Muscle of arm (tissue), 12 donors: Measurements from ENCODE around the gene PNPLA3. TPM values are rescaled to one million over a fixed set of nuclear protein-coding genes. Genes with fewer than 3 reads are reported as not detected.

Source experiments
- DNase-seq: peaks from one replicate; pipeline ENCODE4 v3.0.0-alpha.2; 2013
- polyA plus RNA-seq, 12 donors: library from polyadenylated mRNA; unstranded; fragments of 120-200 nt; gene quantifications; one replicate each; pipeline ENCODE4 v1.2.1, GENCODE V29; 2013; ENCODE audit not compliant: insufficient read length in 12 of 12

Gene PNPLA3
- polyA plus RNA-seq, 12 donors, result 0.31 to 1.7 (median 0.49) TPM; not detected in 2

DNA sequence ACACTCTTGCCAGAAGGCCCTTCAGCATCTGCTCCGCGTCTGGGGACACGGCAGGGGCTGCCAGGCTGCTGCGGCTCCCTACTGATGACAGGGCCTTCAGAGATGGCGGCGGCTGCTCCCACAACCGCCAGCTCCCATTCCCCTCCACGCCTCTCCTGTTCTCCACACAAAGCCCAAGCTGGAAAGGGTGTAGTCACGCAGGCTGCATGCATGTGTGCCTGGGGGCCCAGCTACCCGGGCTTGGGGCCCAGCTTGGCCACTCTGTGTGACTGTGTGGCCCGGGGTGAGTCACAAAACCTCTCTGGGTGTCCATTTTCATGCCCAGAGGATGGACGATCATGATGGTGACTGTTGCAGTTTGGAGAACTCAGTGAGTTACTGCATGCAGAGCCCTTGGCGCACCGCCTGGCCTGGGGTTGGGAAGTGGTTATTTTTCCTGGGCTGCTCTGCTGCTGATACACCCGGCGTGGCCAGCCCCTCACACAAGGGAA is 68.8 kb downstream of the PNPLA3 start:
- no peak for DNase-seq

DNA sequence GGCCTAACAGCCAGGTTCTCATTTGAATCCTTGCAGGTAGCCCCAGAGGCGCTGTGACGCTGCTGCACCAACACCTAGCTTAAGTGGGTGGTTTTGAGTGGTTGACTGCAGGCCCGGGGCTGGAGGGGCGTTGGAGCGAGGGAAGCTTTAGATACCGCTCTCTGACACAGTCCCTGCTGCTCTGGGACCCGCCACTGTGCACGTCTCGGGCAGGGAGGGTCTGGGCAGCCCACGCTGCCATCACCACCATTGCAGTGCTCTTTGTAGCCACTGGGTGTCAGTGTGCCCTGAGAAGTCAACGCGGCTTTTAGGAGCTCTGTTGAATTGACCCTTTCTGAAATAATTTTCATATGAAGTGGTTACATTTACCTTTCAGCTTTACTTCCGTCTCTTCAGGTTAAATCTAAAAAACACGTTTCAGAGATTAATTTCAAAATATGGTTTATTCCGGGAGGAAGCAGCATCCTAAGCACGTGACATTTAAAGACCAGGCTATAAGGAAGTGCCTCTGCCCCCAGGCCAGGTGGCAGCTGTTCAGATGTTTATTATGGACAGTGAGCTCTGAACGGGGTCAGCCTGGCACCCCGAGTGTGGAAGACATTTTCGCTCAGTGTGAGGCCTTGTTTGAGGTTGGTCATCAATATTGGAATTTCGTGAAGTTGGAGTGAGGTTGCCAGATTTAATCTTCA is 69.6 kb downstream of the PNPLA3 start:
- peak; percentile 60 for DNase-seq

DNA sequence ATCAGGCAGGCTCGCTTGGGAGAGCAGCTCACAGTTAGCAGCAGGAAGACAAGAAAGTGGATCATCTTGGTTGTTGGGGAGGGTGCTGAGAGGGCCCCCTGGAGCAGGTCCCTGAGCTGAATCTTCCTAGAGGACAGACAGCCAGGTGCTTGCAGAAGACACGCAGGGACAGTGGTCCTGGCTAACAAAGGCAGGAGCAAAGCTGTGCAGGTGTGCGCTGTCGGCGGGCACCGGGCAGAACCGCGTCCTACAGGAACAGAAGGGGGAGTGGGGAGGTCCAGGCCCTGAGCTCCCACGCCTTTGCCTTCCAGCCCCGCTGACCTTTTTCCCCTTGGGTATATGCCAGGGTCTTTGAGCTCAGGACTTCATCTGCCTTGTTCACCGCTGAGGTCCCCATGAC is 70.4 kb downstream of the PNPLA3 start:
- DNase-seq, result no peak

DNA sequence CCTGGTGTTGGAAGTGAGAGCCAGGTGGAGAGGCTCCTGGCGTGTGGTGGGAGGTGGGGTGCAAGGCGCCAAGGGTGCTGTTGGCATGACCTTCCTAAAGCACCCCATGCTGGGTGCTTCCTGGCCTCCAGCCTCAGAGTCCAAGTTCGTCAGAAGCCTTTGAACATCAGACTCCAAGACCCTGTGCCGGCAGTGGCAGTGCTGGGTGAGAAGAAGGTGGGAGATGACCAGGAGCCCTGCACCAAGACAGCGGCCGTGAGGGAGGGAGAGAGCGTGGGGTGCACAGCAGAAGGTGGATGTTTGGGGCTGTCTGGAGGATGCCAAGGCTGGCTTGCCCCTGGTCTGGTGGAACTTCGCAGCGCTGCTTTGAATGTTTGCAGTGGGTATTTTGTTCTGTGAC is 70.8 kb downstream of the PNPLA3 start:
- DNase-seq, result no peak

DNA sequence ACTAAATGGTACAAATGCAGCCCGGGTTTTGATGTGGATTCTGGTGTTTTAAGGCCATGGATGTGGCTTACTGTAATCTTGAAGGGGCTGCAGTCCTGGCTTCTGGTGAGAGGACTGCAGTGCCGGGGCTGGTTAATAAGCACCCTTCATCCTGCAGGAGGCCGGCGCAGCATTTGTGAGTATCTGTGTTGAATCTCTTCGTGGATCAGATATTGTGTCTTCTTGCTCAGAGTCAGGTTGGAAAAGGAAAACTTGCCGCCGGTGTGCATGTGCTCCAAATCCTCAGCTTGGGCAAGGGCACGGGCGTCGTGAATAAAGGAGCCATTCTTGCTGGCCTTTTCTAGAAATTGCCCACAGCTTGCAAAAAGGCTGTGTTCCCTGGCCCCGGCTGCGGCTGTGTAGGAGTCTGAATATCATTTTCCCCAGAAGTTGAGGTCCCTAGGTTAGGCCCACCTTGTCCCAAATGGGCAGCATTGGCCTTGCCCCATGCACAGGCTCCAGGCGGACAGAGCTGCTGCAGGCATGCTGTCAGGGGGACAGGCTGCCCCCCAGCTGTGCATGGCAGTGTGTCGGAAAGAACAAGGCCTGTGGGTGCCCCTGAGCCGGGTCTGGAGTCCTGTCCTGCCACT is 71.6 kb downstream of the PNPLA3 start:
- DNase-seq, result no peak

DNA sequence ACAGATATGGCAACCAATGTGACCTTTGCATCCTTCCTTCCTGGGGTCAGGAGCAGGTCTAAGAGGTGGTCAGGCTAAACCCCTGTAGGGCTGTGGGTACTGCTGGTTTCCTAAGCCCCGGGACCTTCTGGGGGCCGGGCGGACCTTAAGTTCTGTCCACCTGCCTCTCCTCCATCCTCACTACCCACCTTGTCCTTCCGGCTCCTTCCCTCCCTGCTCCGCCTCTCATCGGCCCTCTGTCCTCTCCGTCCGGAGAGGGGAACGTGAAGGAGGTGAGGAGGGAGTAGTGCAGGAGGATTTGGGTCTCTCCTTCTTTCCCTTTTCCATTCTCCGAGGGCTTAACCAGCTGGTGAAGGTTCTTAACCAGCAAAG is 72.2 kb downstream of the PNPLA3 start:
- no peak for DNase-seq

DNA sequence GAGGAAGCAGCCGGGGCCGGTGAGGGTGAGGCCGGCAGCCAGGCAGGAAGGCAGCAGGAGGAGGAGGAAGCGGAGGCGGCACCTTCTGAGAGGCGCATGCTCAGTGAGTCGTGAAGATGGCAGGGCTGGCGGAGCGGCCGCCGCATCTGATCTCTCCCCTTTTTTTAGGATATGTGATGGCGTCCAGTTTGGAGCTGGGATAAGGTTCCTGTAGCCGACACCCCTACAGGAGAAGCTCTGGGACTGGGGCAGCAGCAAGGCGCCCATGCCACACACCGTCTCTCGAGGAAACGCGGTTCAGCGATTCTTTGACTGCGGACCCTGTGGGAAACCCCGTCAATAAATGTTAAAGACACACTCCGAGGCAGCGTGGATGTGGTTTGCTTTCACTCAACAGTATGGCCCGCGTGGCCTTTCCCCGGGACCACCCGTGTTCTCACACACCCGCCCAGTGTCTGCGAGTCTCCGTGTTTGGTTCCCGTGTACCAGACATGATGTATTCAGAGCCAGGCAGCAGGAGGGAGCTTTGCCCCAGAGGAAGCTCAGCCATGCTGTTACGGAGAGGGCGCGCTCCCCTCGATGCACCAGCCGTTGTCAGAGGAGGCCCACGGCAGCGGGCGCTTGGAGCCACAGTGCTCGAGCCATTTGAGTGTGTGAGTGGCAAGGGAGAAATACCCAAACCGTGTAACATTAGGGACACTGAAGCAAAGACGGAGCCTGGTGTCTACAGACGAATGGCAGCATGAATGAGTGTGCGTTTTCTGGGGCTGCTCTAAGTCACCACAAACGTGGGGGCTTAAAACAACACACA is 72.8 kb downstream of the PNPLA3 start:
- no peak for DNase-seq

DNA sequence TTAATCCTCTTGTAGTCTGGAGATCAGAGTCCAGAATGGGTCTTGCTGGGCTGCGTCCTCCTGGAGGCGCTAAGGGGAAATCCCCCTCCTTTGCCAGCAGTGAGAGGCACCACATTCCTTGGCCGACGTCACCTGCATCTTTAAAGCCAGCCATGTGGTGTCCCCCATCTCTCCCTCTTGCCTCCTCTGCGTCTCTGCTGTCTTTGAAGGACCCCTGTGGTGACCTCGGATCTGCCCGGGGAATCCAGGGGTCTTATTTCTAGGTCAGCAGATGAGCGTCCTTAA is 73.3 kb downstream of the PNPLA3 start:
- DNase-seq, result no peak

Other genes starting within 250 kb of the PNPLA3 start
- 1 to 10 TPM in 7 of 12 donors, under 1 TPM in 3, not detected in 2; 0.58 to 1.6 (median 1.2) TPM for gene EFCAB6, start 111.5 kb upstream of the PNPLA3 start, polyA plus RNA-seq
- gene SULT4A1, start 61.3 kb upstream of the PNPLA3 start, polyA plus RNA-seq, result 1 to 10 TPM in 11 of 12 donors, not detected in 1; 1.3 to 5.5 (median 2.0) TPM
- gene PNPLA5, start 31.8 kb upstream of the PNPLA3 start, polyA plus RNA-seq, result under 1 TPM in 1 of 12 donors, not detected in 11; 0.07 TPM
- 10 to 100 TPM in 11 of 12 donors, not detected in 1; 25.1 to 63.7 (median 53.0) TPM for gene SAMM50, start 31.6 kb downstream of the PNPLA3 start, polyA plus RNA-seq
- 10 to 100 TPM in 11 of 12 donors, not detected in 1; 28.3 to 50.5 (median 42.6) TPM for gene PARVB, start 100.5 kb downstream of the PNPLA3 start, polyA plus RNA-seq